ENCODE data around the gene VPS16. TPM values are rescaled to one million over a fixed set of nuclear protein-coding genes. Genes with fewer than 3 reads are reported as not detected.

Gene VPS16
- total RNA-seq, 1 experiment from 2014 or later: 49.9 TPM

- Histone ChIP-seq H3K36me3 (ENCODE audit: low read depth, low read length) (no peaks in the 10 kb centered on the region), H3K27me3 (ENCODE audit: low read length) (no peaks in the 10 kb centered on the region), H3F3A (ENCODE audit: low read length, unreplicated experiment) (no peaks in the 10 kb centered on the region), H3K4me3 (ENCODE audit: low read length) (peak overlapping the region; percentile 99), H3K9me2 (replicated peaks; ENCODE audit: low read length) (no peaks in the 10 kb centered on the region), H3K27ac (ENCODE audit: low read length) (no peak overlapping the region), H3K4me1 (ENCODE audit: insufficient read depth, low read length) (peaks cover 37% of the 10 kb centered on the region), H4K20me1 (ENCODE audit: low read length) (peaks cover 19% of the 10 kb centered on the region), H3K4me2 (ENCODE audit: low read length) (peak overlapping the region; percentile 98), H3K9ac (ENCODE audit: low read length) (peak overlapping the region; percentile 89), H3K79me2 (ENCODE audit: low read length) (peaks cover 50% of the 10 kb centered on the region), H2AFZ (ENCODE audit: low read length) (peak overlapping the region; percentile 79), H3K9me3 (ENCODE audit: low read length) (no peaks in the 10 kb centered on the region)
- CTCF ChIA-PET: no interaction called here
- POLR2A ChIA-PET (ENCODE audit: unreplicated experiment): no interaction called here
- BruUV-seq (replicated peaks): no TSS peak
- DNase-seq: peak; percentile 12
- intact Hi-C loops (cut with micrococcal nuclease): loop anchor here (5.0 kb wide), 1 partner anchor 124 kb away; no protein-coding TSS in a partner anchor
- ATAC-seq: no peak; the same call in 1 of the 2 replicates
- no peak for TF ChIP-seq CTCF (conservative IDR thresholded peaks at IDR 0.05; ENCODE audit: low read depth, low read length)
- TF ChIP-seq EZH2phosphoT487 (IDR thresholded peaks at IDR 0.05; ENCODE audit: borderline replicate concordance, low read length): no peak
- no peak for TF ChIP-seq EZH2 (IDR thresholded peaks at IDR 0.05; ENCODE audit: low read length, unreplicated experiment)
Observed at GRCh38 chr20:2873747-2874041, 33.1 kb downstream of the VPS16 start.

- Histone ChIP-seq H3K4me2 (ENCODE audit: low read length) (peak overlapping the region; percentile 98), H4K20me1 (ENCODE audit: low read length) (peaks cover 26% of the 10 kb centered on the region), H3K9me3 (ENCODE audit: low read length) (no peaks in the 10 kb centered on the region), H3K4me3 (ENCODE audit: low read length) (peak overlapping the region; percentile 99), H3K27me3 (ENCODE audit: low read length) (no peaks in the 10 kb centered on the region), H3K36me3 (ENCODE audit: low read depth, low read length) (no peaks in the 10 kb centered on the region), H3F3A (ENCODE audit: low read length, unreplicated experiment) (no peaks in the 10 kb centered on the region), H3K79me2 (ENCODE audit: low read length) (peaks cover 57% of the 10 kb centered on the region), H3K9me2 (replicated peaks; ENCODE audit: low read length) (no peaks in the 10 kb centered on the region), H3K9ac (ENCODE audit: low read length) (peak overlapping the region; percentile 89), H2AFZ (ENCODE audit: low read length) (peak overlapping the region; percentile 40; the same call in 1 of the 2 replicates), H3K4me1 (ENCODE audit: insufficient read depth, low read length) (peaks cover 37% of the 10 kb centered on the region), H3K27ac (ENCODE audit: low read length) (no peak overlapping the region)
- intact Hi-C loops (cut with micrococcal nuclease): loop anchor here (5.0 kb wide), 1 partner anchor 123 kb away; no protein-coding TSS in a partner anchor
- ATAC-seq (no peak), DNase-seq (peak; percentile 24)
- BruUV-seq (replicated peaks): TSS peak; percentile 32
- TF ChIP-seq CTCF (conservative IDR thresholded peaks at IDR 0.05; ENCODE audit: low read depth, low read length) (no peak), EZH2phosphoT487 (IDR thresholded peaks at IDR 0.05; ENCODE audit: borderline replicate concordance, low read length) (no peak), EZH2 (IDR thresholded peaks at IDR 0.05; ENCODE audit: low read length, unreplicated experiment) (no peak)
- POLR2A ChIA-PET (ENCODE audit: unreplicated experiment): no interaction called here
- CTCF ChIA-PET: interaction anchor here (0.6 kb wide), 1 partner anchor 929 kb away, joined by 4 read pairs; no protein-coding TSS in a partner anchor
Observed at GRCh38 chr20:2874456-2874855, 33.9 kb downstream of the VPS16 start.

GRCh38 chr20:2875690-2876203 lies 35.2 kb downstream of the VPS16 start:
- intact Hi-C loops (cut with micrococcal nuclease): no loop called here
- H3K9ac ChIP-seq (ENCODE audit: low read length): no peak overlapping the region
- H3K4me2 ChIP-seq (ENCODE audit: low read length): peak overlapping the region; percentile 98; the same call in 1 of the 2 replicates
- H3K27ac ChIP-seq (ENCODE audit: low read length): no peak overlapping the region
- peaks cover 26% of the 10 kb centered on the region for H4K20me1 ChIP-seq (ENCODE audit: low read length)
- ChIA-PET POLR2A (ENCODE audit: unreplicated experiment) (no interaction called here), CTCF (no interaction called here)
- H3K79me2 ChIP-seq (ENCODE audit: low read length): peaks cover 70% of the 10 kb centered on the region
- H3K4me3 ChIP-seq (ENCODE audit: low read length): no peak overlapping the region
- no peaks in the 10 kb centered on the region for H3F3A ChIP-seq (ENCODE audit: low read length, unreplicated experiment)
- no peaks in the 10 kb centered on the region for H3K9me3 ChIP-seq (ENCODE audit: low read length)
- ATAC-seq (no peak), DNase-seq (no peak)
- no peaks in the 10 kb centered on the region for H3K27me3 ChIP-seq (ENCODE audit: low read length)
- H3K36me3 ChIP-seq (ENCODE audit: low read depth, low read length): no peaks in the 10 kb centered on the region
- no TSS peak for BruUV-seq (replicated peaks)
- H3K4me1 ChIP-seq (ENCODE audit: insufficient read depth, low read length): peaks cover 29% of the 10 kb centered on the region
- no peak overlapping the region for H2AFZ ChIP-seq (ENCODE audit: low read length)
- no peaks in the 10 kb centered on the region for H3K9me2 ChIP-seq (replicated peaks; ENCODE audit: low read length)
- TF ChIP-seq EZH2 (IDR thresholded peaks at IDR 0.05; ENCODE audit: low read length, unreplicated experiment) (no peak), EZH2phosphoT487 (IDR thresholded peaks at IDR 0.05; ENCODE audit: borderline replicate concordance, low read length) (no peak), CTCF (conservative IDR thresholded peaks at IDR 0.05; ENCODE audit: low read depth, low read length) (no peak)

Measured in PC-3 (cell line).